NB4 (cell line): ENCODE data around the gene SH2D6.

Source experiments
- CTCF ChIP-seq: IDR thresholded peaks from one replicate; pipeline ENCODE4 v1.5.1; 2012; ENCODE audit warnings: low read depth, low read length
- MAX ChIP-seq: IDR thresholded peaks from 2 replicates; pipeline ENCODE4 v1.6.1; 2011; ENCODE audit warnings: low read depth, low read length
- MYC ChIP-seq: IDR thresholded peaks from 2 replicates; pipeline ENCODE4 v1.6.1; 2011; ENCODE audit warnings: low read depth, low read length
- POLR2A ChIP-seq: IDR thresholded peaks from 2 replicates; pipeline ENCODE4 v1.6.1; 2011; ENCODE audit warnings: mild to moderate bottlenecking; ENCODE audit not compliant: insufficient read length; ENCODE audit errors: extremely low read depth

GRCh38 chr2:85436836-85437487, 18.4 kb downstream of the SH2D6 start:
- TF ChIP-seq POLR2A: no peak
- TF ChIP-seq CTCF: no peak
- no peak for TF ChIP-seq MAX
- TF ChIP-seq MYC: no peak
